MM.1S (cell line): ENCODE measurements around the gene CETP.
A peak's percentile ranks its signal among the peaks of the same experiment; 100 is the strongest.

Experiments
- DNase-seq: peaks from one replicate; pipeline ENCODE4 v3.0.0-alpha.2; 2015
- H2AFZ ChIP-seq: fragments of 300-600 bp; sonication (generic); 2 replicates; pipeline ENCODE4 v1.6.0; 2016; ENCODE audit warnings: antibody characterized with exemption, low read length
- H3F3A ChIP-seq: fragments of 300-600 bp; sonication (generic); 2 replicates; pipeline ENCODE4 v1.6.1; 2016; ENCODE audit warnings: mild to moderate bottlenecking, antibody characterized with exemption, low read length, moderate library complexity, mixed read lengths; ENCODE audit not compliant: insufficient read depth
- H3K27ac ChIP-seq: fragments of 300-600 bp; sonication (generic); 2 replicates; pipeline ENCODE4 v1.5.1; 2016; ENCODE audit warnings: mild to moderate bottlenecking, low read length
- H3K27me3 ChIP-seq: fragments of 300-600 bp; sonication (generic); replicated peaks from 2 replicates; pipeline ENCODE4 v1.6.0; 2016; ENCODE audit warnings: low read length; ENCODE audit not compliant: insufficient read depth
- H3K36me3 ChIP-seq: fragments of 300-600 bp; sonication (generic); replicated peaks from 2 replicates; pipeline ENCODE4 v1.6.1; 2016; ENCODE audit warnings: mild to moderate bottlenecking, low read length, mixed read lengths; ENCODE audit not compliant: insufficient read depth
- H3K4me1 ChIP-seq: fragments of 300-600 bp; sonication (generic); 2 replicates; pipeline ENCODE4 v1.6.1; 2016; ENCODE audit warnings: low read length, mixed read lengths
- H3K4me2 ChIP-seq: fragments of 300-600 bp; sonication (generic); 2 replicates; pipeline ENCODE4 v1.6.0; 2016; ENCODE audit warnings: low read depth, low read length
- H3K4me3 ChIP-seq: fragments of 300-600 bp; sonication (generic); 2 replicates; pipeline ENCODE4 v1.5.1; 2016; ENCODE audit warnings: low read length, mixed read lengths
- H3K79me2 ChIP-seq: fragments of 300-600 bp; sonication (generic); 2 replicates; pipeline ENCODE4 v1.6.1; 2016; ENCODE audit warnings: mixed run types, low read length, mixed read lengths
- H3K9ac ChIP-seq: fragments of 300-600 bp; sonication (generic); 2 replicates; pipeline ENCODE4 v1.6.1; 2016; ENCODE audit warnings: low read length, mixed read lengths
- H3K9me2 ChIP-seq: fragments of 300-600 bp; sonication (generic); replicated peaks from 2 replicates; pipeline ENCODE4 v1.6.1; 2016; ENCODE audit warnings: mild to moderate bottlenecking, low read length, mixed read lengths; ENCODE audit not compliant: insufficient read depth
- H3K9me3 ChIP-seq: fragments of 300-600 bp; sonication (generic); replicated peaks from 2 replicates; pipeline ENCODE4 v1.6.1; 2016; ENCODE audit warnings: mild to moderate bottlenecking, low read length, mixed read lengths; ENCODE audit not compliant: insufficient read depth
- H4K20me1 ChIP-seq: fragments of 300-600 bp; sonication (generic); 2 replicates; pipeline ENCODE4 v1.6.1; 2016; ENCODE audit warnings: mild to moderate bottlenecking, low read length, moderate library complexity, mixed read lengths; ENCODE audit not compliant: insufficient read depth
- CTCF ChIP-seq: fragments of 300-600 bp; sonication (generic); IDR thresholded peaks from 2 replicates; pipeline ENCODE4 v1.5.1; 2016; ENCODE audit warnings: antibody characterized with exemption, low read length, mixed read lengths
- EZH2 ChIP-seq: fragments of 300-600 bp; sonication (generic); optimal IDR thresholded peaks from 2 replicates; pipeline ENCODE3; 2017; ENCODE audit warnings: low read depth, mild to moderate bottlenecking, antibody characterized with exemption, low read length, mixed read lengths
- EZH2phosphoT487 ChIP-seq: fragments of 300-600 bp; sonication (generic); IDR thresholded peaks from 2 replicates; pipeline ENCODE4 v1.6.1; 2018; ENCODE audit warnings: antibody characterized with exemption, low read length

The CETP gene

GRCh38 chr16:56977823-56978430 lies 16.2 kb downstream of the CETP start:
- H2AFZ ChIP-seq: no peak overlapping the region
- TF ChIP-seq EZH2phosphoT487: no peak
- TF ChIP-seq EZH2: no peak
- TF ChIP-seq CTCF: no peak

GRCh38 chr16:56980201-56980535 lies 18.4 kb downstream of the CETP start:
- Histone ChIP-seq H3K79me2 (no peaks in the 10 kb centered on the region), H3K9me3 (no peaks in the 10 kb centered on the region), H4K20me1 (no peaks in the 10 kb centered on the region; the same call in 1 of the 2 replicates), H3K9ac (no peak overlapping the region), H3K4me3 (no peak overlapping the region), H3K27me3 (peaks cover 82% of the 10 kb centered on the region), H3K4me2 (no peak overlapping the region), H2AFZ (no peak overlapping the region), H3K36me3 (no peaks in the 10 kb centered on the region), H3K4me1 (no peaks in the 10 kb centered on the region), H3K27ac (no peak overlapping the region), H3F3A (no peaks in the 10 kb centered on the region; the same call in 1 of the 2 replicates), H3K9me2 (no peaks in the 10 kb centered on the region)
- DNase-seq: no peak
- no peak for TF ChIP-seq EZH2phosphoT487
- no peak for TF ChIP-seq EZH2
- no peak for TF ChIP-seq CTCF

More at GRCh38 chr16:56977823-56978430, 16.2 kb downstream of the CETP start:
- no peak overlapping the region for H3K4me3 ChIP-seq
- DNase-seq: no peak
- H3K4me2 ChIP-seq: no peak overlapping the region
- peaks cover 15% of the 10 kb centered on the region for H3K4me1 ChIP-seq
- peaks cover 6% of the 10 kb centered on the region for H3F3A ChIP-seq
- H3K9ac ChIP-seq: no peak overlapping the region
- H3K27ac ChIP-seq: no peak overlapping the region
- H3K9me2 ChIP-seq: no peaks in the 10 kb centered on the region
- H3K27me3 ChIP-seq: peaks cover 66% of the 10 kb centered on the region
- H3K79me2 ChIP-seq: no peaks in the 10 kb centered on the region
- no peaks in the 10 kb centered on the region; the same call in 1 of the 2 replicates for H4K20me1 ChIP-seq
- H3K36me3 ChIP-seq: no peaks in the 10 kb centered on the region
- no peaks in the 10 kb centered on the region for H3K9me3 ChIP-seq

- Histone ChIP-seq H3K4me2 (0 out of 2 replicates have a peak overlapping the region, but pooled peaks have one; percentile 18), H3F3A (no peaks in the 10 kb centered on the region; the same call in 1 of the 2 replicates), H2AFZ (no peak overlapping the region), H3K79me2 (no peaks in the 10 kb centered on the region), H3K27ac (no peak overlapping the region), H4K20me1 (no peaks in the 10 kb centered on the region; the same call in 1 of the 2 replicates), H3K9me2 (no peaks in the 10 kb centered on the region), H3K9ac (no peak overlapping the region), H3K9me3 (no peaks in the 10 kb centered on the region), H3K4me3 (no peak overlapping the region), H3K36me3 (no peaks in the 10 kb centered on the region), H3K27me3 (peaks cover 81% of the 10 kb centered on the region), H3K4me1 (no peaks in the 10 kb centered on the region)
- no peak for TF ChIP-seq CTCF
- TF ChIP-seq EZH2: no peak
- no peak for TF ChIP-seq EZH2phosphoT487
- DNase-seq: no peak
These were observed 19.3 kb downstream of the CETP start for GRCh38 chr16:56980792-56981724.
